HEK293 (cell line): Measurements from ENCODE around the gene CCR3.

ENCODE experiments used
- CTCF ChIA-PET: fragments of 350-600 bp; formaldehyde crosslinking; extraction: SDS; loops from one replicate; lab custom pipeline; 2021; ENCODE audit warnings: antibody characterized with exemption; lab: Yijun Ruan, JAX
- POLR2A ChIA-PET: fragments of 300-600 bp; formaldehyde crosslinking; extraction: SDS; loops from one replicate; lab custom pipeline; 2020; ENCODE audit warnings: antibody characterized with exemption, inconsistent platforms; lab: Yijun Ruan, JAX
- H3K27ac ChIP-seq: fragments of 200-500 bp; sonication (Bioruptor generic); 2 replicates; pipeline ENCODE4 v1.5.1; 2014; ENCODE audit warnings: low read depth, low read length, control low read depth, inconsistent platforms; ENCODE audit errors: extremely low read depth
- H3K36me3 ChIP-seq, 2 experiments: fragments of 200-500 bp in 1 of 2; sonication (Bioruptor generic) in 1 of 2; 1 replicate in 1 of 2; 2 replicates in 1 of 2; pipeline ENCODE4 v1.5.1; 2014 to 2017; ENCODE audit warnings: inconsistent platforms in 2 of 2, low read length in 2 of 2; ENCODE audit not compliant: control insufficient read depth in 2 of 2, insufficient read depth in 1 of 2
- H3K4me1 ChIP-seq: fragments of 200-500 bp; sonication (Bioruptor generic); 2 replicates; pipeline ENCODE4 v1.5.1; 2014; ENCODE audit warnings: mild to moderate bottlenecking, low read length, inconsistent platforms; ENCODE audit not compliant: control insufficient read depth, insufficient read depth
- H3K4me3 ChIP-seq: 2 replicates; pipeline ENCODE4 v1.5.1; 2011; ENCODE audit warnings: low read depth, mild to moderate bottlenecking, control low read depth, low read length, moderate library complexity
- H3K9me3 ChIP-seq: fragments of 200-500 bp; sonication (Bioruptor generic); 2 replicates; pipeline ENCODE4 v1.5.1; 2014; ENCODE audit warnings: low read depth, low read length, inconsistent platforms; ENCODE audit not compliant: control insufficient read depth, insufficient read depth
- SETDB1 ChIP-seq: IDR thresholded peaks from one replicate; pipeline ENCODE4 v1.6.1; 2017; ENCODE audit warnings: mild to moderate bottlenecking, low read length, moderate library complexity, mixed read lengths; ENCODE audit not compliant: insufficient read length
- ZNF114 ChIP-seq: fragments of 450-650 bp; formaldehyde crosslinking; IDR thresholded peaks from 2 replicates; pipeline ENCODE4 v1.5.0; 2017; ENCODE audit warnings: missing biosample characterization, missing genetic modification characterization
- ZNF133 ChIP-seq: fragments of 450-650 bp; formaldehyde crosslinking; IDR thresholded peaks from 2 replicates; pipeline ENCODE4 v1.5.1; 2016; ENCODE audit warnings: missing biosample characterization, missing genetic modification characterization
- ZNF391 ChIP-seq: fragments of 450-650 bp; formaldehyde crosslinking; IDR thresholded peaks from 2 replicates; pipeline ENCODE4 v1.5.1; 2016; ENCODE audit warnings: low read depth, missing biosample characterization, missing genetic modification characterization, borderline replicate concordance
- ZNF510 ChIP-seq: fragments of 450-650 bp; formaldehyde crosslinking; IDR thresholded peaks from 2 replicates; pipeline ENCODE4 v1.5.1; 2018; ENCODE audit warnings: mild to moderate bottlenecking, missing genetic modification characterization, missing biosample characterization; ENCODE audit not compliant: insufficient replicate concordance
- ZNF660 ChIP-seq: fragments of 450-650 bp; IDR thresholded peaks from 2 replicates; pipeline ENCODE4 v1.5.1; 2018; ENCODE audit warnings: missing biosample characterization, mild to moderate bottlenecking, missing genetic modification characterization
- ZSCAN18 ChIP-seq: fragments of 450-650 bp; formaldehyde crosslinking; IDR thresholded peaks from 2 replicates; pipeline ENCODE4 v1.5.1; 2016; ENCODE audit warnings: missing biosample characterization, missing genetic modification characterization
- ZSCAN5A ChIP-seq: fragments of 450-650 bp; formaldehyde crosslinking; IDR thresholded peaks from 2 replicates; pipeline ENCODE4 v1.5.1; 2016; ENCODE audit warnings: missing biosample characterization, missing genetic modification characterization
- TF ChIP-seq, protein P1 (sequence below): fragments of 450-650 bp; formaldehyde crosslinking; IDR thresholded peaks from 2 replicates; pipeline ENCODE4 v1.5.1; 2016; ENCODE audit warnings: missing biosample characterization, missing genetic modification characterization, low read depth
- TF ChIP-seq, protein P2 (sequence below): fragments of 450-650 bp; formaldehyde crosslinking; IDR thresholded peaks from 2 replicates; pipeline ENCODE4 v1.5.1; 2016; ENCODE audit warnings: missing biosample characterization, missing genetic modification characterization

The CCR3 gene

GRCh38 chr3:46291046-46291445, 48.8 kb downstream of the CCR3 start (continued):
- TF ChIP-seq ZNF133 (tag by site-specific recombination) = no peak
- TF ChIP-seq, protein P1, sequence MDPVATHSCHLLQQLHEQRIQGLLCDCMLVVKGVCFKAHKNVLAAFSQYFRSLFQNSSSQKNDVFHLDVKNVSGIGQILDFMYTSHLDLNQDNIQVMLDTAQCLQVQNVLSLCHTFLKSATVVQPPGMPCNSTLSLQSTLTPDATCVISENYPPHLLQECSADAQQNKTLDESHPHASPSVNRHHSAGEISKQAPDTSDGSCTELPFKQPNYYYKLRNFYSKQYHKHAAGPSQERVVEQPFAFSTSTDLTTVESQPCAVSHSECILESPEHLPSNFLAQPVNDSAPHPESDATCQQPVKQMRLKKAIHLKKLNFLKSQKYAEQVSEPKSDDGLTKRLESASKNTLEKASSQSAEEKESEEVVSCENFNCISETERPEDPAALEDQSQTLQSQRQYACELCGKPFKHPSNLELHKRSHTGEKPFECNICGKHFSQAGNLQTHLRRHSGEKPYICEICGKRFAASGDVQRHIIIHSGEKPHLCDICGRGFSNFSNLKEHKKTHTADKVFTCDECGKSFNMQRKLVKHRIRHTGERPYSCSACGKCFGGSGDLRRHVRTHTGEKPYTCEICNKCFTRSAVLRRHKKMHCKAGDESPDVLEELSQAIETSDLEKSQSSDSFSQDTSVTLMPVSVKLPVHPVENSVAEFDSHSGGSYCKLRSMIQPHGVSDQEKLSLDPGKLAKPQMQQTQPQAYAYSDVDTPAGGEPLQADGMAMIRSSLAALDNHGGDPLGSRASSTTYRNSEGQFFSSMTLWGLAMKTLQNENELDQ (tag by site-specific recombination) = no peak
- TF ChIP-seq, protein P2, sequence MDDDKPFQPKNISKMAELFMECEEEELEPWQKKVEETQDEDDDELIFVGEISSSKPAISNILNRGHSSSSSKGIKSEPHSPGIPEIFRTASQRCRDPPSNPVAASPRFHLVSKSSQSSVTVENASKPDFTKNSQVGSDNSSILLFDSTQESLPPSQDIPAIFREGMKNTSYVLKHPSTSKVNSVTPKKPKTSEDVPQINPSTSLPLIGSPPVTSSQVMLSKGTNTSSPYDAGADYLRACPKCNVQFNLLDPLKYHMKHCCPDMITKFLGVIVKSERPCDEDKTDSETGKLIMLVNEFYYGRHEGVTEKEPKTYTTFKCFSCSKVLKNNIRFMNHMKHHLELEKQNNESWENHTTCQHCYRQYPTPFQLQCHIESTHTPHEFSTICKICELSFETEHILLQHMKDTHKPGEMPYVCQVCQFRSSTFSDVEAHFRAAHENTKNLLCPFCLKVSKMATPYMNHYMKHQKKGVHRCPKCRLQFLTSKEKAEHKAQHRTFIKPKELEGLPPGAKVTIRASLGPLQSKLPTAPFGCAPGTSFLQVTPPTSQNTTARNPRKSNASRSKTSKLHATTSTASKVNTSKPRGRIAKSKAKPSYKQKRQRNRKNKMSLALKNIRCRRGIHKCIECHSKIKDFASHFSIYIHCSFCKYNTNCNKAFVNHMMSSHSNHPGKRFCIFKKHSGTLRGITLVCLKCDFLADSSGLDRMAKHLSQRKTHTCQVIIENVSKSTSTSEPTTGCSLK (tag by site-specific recombination) = no peak
- TF ChIP-seq, all 188 proteins: peak for 0

DNA sequence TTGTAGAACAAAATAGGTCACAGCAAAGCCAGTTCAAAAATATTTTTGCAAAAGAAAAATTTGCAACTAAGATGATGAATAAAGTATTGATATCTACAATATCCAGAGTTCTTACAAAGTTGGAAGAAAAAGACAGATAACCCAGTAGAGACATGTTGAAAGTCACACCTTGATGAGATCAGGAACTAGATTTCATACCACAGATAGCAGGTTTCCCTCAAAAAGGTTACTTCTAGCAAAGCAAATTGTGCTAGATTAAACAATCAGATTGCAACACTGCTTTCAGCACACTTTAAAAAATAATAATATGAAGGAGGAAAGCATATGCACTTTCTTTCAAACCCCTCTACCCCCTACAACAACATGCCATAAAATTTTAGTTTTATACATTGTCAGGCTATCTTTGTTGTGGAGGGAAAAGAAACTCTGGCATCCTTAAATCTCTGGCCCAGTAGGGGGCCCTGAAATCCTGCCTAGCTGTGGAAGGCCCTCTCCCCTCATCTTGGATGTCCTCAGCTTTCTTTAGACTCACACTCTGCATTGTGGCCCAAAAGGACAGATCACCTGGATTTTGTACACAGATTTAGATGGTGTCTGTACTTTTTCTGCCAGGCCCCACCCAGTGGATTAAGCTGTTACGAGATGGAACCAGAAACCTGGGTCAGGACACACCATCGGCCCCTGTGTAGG, 50.9 kb downstream of the CCR3 start:
- Histone ChIP-seq H3K9me3 (no peaks in the 10 kb centered on the region), H3K4me3 (no peak overlapping the region), H3K36me3 (no peaks in the 10 kb centered on the region), H3K27ac (no peak overlapping the region), H3K4me1 (no peaks in the 10 kb centered on the region)
- ChIA-PET CTCF (interaction anchor here (0.6 kb wide), 2 partner anchors 19 to 1797 kb away, joined by 4 read pairs; no protein-coding TSS in a partner anchor), POLR2A (no interaction called here)
- TF ChIP-seq ZSCAN18 (tag by site-specific recombination) = no peak

DNA sequence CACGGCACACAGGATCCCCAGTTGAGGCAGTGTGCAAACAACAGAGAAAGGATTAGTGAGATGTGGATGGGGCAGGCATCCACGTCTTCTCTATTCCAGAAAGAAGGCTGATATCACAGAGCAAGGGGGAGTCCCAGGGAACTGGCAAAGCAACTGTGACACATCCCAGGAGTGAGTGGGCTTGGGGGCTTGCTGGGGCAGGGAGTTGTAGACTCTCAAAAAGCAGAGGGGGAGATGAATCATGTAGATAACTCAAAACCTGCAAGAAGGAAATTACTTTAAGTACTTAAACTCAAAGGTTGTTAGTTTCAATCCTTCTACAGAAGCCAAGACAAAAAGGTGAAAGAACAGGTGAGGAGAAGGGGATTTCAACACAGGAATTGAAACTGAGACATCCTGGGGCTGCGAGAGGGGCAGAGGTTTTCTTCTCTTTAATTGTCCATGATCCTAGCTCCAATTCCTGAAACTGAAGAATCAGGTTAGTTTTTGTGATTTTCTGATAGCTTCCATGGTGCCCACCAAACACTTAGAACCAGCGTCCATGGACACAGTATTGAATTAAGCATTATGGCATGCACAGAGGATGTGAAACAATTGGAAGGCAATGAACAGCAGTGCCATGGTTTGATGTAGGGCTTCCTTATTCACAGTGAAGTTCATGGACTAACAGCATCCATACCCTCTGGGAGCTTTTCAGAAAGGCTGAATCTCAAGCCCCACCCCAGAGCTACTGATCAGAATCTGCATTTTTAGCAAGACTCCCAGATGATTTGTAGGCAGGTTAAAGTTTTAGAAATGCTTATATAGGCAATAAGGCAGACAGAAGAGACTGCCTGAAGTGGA, 52.0 kb downstream of the CCR3 start:
- no peaks in the 10 kb centered on the region for H3K4me1 ChIP-seq
- no peak overlapping the region for H3K27ac ChIP-seq
- H3K9me3 ChIP-seq = no peaks in the 10 kb centered on the region
- CTCF ChIA-PET = interaction anchor here (0.6 to 1.4 kb wide), 2 partner anchors 18 kb away, joined by 4 read pairs; no protein-coding TSS in a partner anchor
- TF ChIP-seq SETDB1 (no peak), ZNF660 (no peak), ZNF510 (tag by site-specific recombination) (no peak), ZNF114 (tag by site-specific recombination) (no peak), ZNF391 (no peak), ZSCAN5A (tag by site-specific recombination) (no peak)
- TF ChIP-seq, protein P1 (tag by site-specific recombination) = no peak
- H3K36me3 ChIP-seq = no peaks in the 10 kb centered on the region
- H3K4me3 ChIP-seq = no peak overlapping the region
- POLR2A ChIA-PET = no interaction called here
